Ascending aorta (tissue), 2 donors: Measurements from ENCODE around the gene TPT1. TPM values are rescaled to one million over a fixed set of nuclear protein-coding genes. Genes with fewer than 3 reads are reported as not detected.

Experiments
- DNase-seq, 2 donors: peaks; one replicate each; pipeline ENCODE4 v3.0.0-alpha.2; 2019; ENCODE audit warnings: low spot score in 2 of 2
- H3K27ac ChIP-seq, 2 donors: fragments of 200-600 bp; sonication (generic); one replicate each; pipeline ENCODE4 v1.5.1; 2016 to 2017; ENCODE audit warnings: mild to moderate bottlenecking in 1 of 2
- H3K27me3 ChIP-seq: fragments of 200-600 bp; sonication (generic); one replicate; pipeline ENCODE4 v1.5.1; 2017
- H3K36me3 ChIP-seq, 2 donors: fragments of 200-600 bp; sonication (generic); one replicate each; pipeline ENCODE4 v1.5.1; 2016
- H3K4me1 ChIP-seq, 2 donors: fragments of 200-600 bp; sonication (generic); one replicate each; pipeline ENCODE4 v1.5.1; 2016 to 2017; ENCODE audit warnings: mild to moderate bottlenecking in 1 of 2
- H3K4me3 ChIP-seq, 2 donors: fragments of 200-600 bp; sonication (generic); one replicate each; pipeline ENCODE4 v1.5.1; 2016 to 2017; ENCODE audit warnings: mild to moderate bottlenecking in 1 of 2
- H3K9me3 ChIP-seq, 2 donors: fragments of 200-600 bp; sonication (generic); one replicate each; pipeline ENCODE4 v1.5.1; 2016
- CTCF ChIP-seq, 3 experiments: fragments of 200-600 bp in 2 of 3; fragments of 450-650 bp in 1 of 3; sonication (generic) in 2 of 3; IDR thresholded peaks; one replicate each; pipeline ENCODE4 v1.5.1; 2016 to 2019; ENCODE audit warnings: antibody characterized with exemption in 3 of 3, mild to moderate bottlenecking in 1 of 3, moderate library complexity in 1 of 3
- intact Hi-C: fragments of 100-400 bp; cut with DNase I; formaldehyde crosslinking; loops from one replicate; pipeline ENCODE4 v1.15.1; 2023
- total RNA-seq: library from RNA; depleted of rRNA; stranded (reverse); fragments of >200 nt; gene quantifications from one replicate; pipeline ENCODE4 v1.1.0, GENCODE V29; 2016

The TPT1 gene
- total RNA-seq, 1 donor from 2014 or later = 2,079 TPM

- Histone ChIP-seq H3K36me3 (no peaks in the 10 kb centered on the region), H3K4me3 (no peak overlapping the region), H3K4me1 (peaks cover 7 to 23% of the 10 kb centered on the region in 2 donors), H3K27ac (peak overlapping the region; percentile 67 to 68), H3K9me3 (no peaks in the 10 kb centered on the region), H3K27me3 (no peaks in the 10 kb centered on the region)
- no peak for DNase-seq
- intact Hi-C loops = loop anchor here (10.0 kb wide), 2 partner anchors 746 to 1166 kb away; partner anchors contain the start of gene TSC22D1
- no peak for TF ChIP-seq CTCF (IDR thresholded peaks at IDR 0.05)
These were observed 19.9 kb downstream of the TPT1 start for GRCh38 chr13:45320876-45321629.

- intact Hi-C loops = no loop called here
- Histone ChIP-seq H3K36me3 (no peaks in the 10 kb centered on the region), H3K4me3 (no peak overlapping the region), H3K27ac (peak overlapping the region; percentile 36 to 59), H3K27me3 (no peaks in the 10 kb centered on the region), H3K9me3 (no peaks in the 10 kb centered on the region), H3K4me1 (peaks cover 4 to 8% of the 10 kb centered on the region in 2 donors)
- TF ChIP-seq CTCF (IDR thresholded peaks at IDR 0.05) = no peak
- no peak for DNase-seq
These were observed 24.0 kb downstream of the TPT1 start for GRCh38 chr13:45316996-45317395.

GRCh38 chr13:45316338-45316737, 24.6 kb downstream of the TPT1 start:
- no peak overlapping the region for H3K4me3 ChIP-seq
- H3K4me1 ChIP-seq = peaks cover 4 to 12% of the 10 kb centered on the region in 2 donors
- H3K27ac ChIP-seq = peak overlapping the region; percentile 37 to 59
- no peaks in the 10 kb centered on the region for H3K27me3 ChIP-seq
- intact Hi-C loops = no loop called here
- no peaks in the 10 kb centered on the region for H3K36me3 ChIP-seq
- TF ChIP-seq CTCF (IDR thresholded peaks at IDR 0.05) = no peak
- no peak for DNase-seq
- no peaks in the 10 kb centered on the region for H3K9me3 ChIP-seq

GRCh38 chr13:45315520-45316167, 25.3 kb downstream of the TPT1 start:
- no peaks in the 10 kb centered on the region for H3K9me3 ChIP-seq
- peaks cover 4 to 13% of the 10 kb centered on the region in 2 donors for H3K4me1 ChIP-seq
- intact Hi-C loops = no loop called here
- no peak for TF ChIP-seq CTCF (IDR thresholded peaks at IDR 0.05)
- no peaks in the 10 kb centered on the region for H3K36me3 ChIP-seq
- H3K27ac ChIP-seq = peak overlapping the region; percentile 37 to 59
- DNase-seq = no peak
- no peak overlapping the region for H3K4me3 ChIP-seq
- no peaks in the 10 kb centered on the region for H3K27me3 ChIP-seq

- DNase-seq = no peak
- H3K36me3 ChIP-seq = no peaks in the 10 kb centered on the region
- intact Hi-C loops = no loop called here
- H3K27ac ChIP-seq = no peak overlapping the region
- peaks cover 4 to 12% of the 10 kb centered on the region in 2 donors for H3K4me1 ChIP-seq
- H3K27me3 ChIP-seq = no peaks in the 10 kb centered on the region
- TF ChIP-seq CTCF (IDR thresholded peaks at IDR 0.05) = no peak
- no peaks in the 10 kb centered on the region for H3K9me3 ChIP-seq
- no peak overlapping the region for H3K4me3 ChIP-seq
These were observed 26.2 kb downstream of the TPT1 start for GRCh38 chr13:45314822-45315221.
